T-helper 2 cell treated with Interferon-gamma antibody and Interleukin-4, amounts not matched to agents 100 ng/mL and 5 ng/mL, for 36 hours (primary cell): ENCODE results near the gene MRPL12. TPM values are rescaled to one million over a fixed set of nuclear protein-coding genes. Genes with fewer than 3 reads are reported as not detected.

Experiments used
- intact Hi-C: fragments of 100-400 bp; cut with micrococcal nuclease; formaldehyde crosslinking; loops from one replicate; pipeline ENCODE4 v1.15.1; 2023
- total RNA-seq: library from RNA; stranded (reverse); gene quantifications from 2 replicates; pipeline ENCODE4 v1.2.3, GENCODE V29; 2022

MRPL12 gene
- total RNA-seq, 1 donor from 2014 or later = 102 TPM

- intact Hi-C loops = loop anchor here (2.0 kb wide), 2 partner anchors 15 to 129 kb away; partner anchors contain the start of genes CCDC137, FAAP100 and OXLD1
These were observed 21.5 kb upstream of the MRPL12 start for GRCh38 chr17:81681672-81682071.

GRCh38 chr17:81682565-81683207, 20.5 kb upstream of the MRPL12 start:
- intact Hi-C loops = loop anchor here (2.0 kb wide), 2 partner anchors 16 to 130 kb away; partner anchors contain the start of genes CCDC137, FAAP100 and OXLD1

DNA sequence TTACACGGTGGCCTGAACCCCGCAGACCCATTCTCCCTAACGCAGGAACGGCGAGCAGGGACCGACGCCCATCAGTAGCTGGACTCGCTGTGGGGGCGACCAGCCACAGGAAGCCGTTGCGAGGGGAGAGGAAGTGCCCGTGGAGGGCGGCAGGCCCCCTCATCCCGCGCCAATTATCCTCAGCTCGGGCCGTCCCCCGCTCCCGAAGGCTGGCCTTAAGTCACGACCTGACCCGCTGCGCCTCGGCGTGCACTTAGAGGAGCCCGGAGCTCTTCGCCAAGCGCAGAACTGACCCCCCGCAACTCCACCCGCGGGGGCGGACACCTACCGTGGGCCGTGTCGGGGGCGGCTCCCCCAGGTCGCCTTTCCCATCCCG, 20.0 kb upstream of the MRPL12 start:
- intact Hi-C loops = loop anchor here (2.0 kb wide), 2 partner anchors 16 to 130 kb away; partner anchors contain the start of genes CCDC137, FAAP100 and OXLD1

DNA sequence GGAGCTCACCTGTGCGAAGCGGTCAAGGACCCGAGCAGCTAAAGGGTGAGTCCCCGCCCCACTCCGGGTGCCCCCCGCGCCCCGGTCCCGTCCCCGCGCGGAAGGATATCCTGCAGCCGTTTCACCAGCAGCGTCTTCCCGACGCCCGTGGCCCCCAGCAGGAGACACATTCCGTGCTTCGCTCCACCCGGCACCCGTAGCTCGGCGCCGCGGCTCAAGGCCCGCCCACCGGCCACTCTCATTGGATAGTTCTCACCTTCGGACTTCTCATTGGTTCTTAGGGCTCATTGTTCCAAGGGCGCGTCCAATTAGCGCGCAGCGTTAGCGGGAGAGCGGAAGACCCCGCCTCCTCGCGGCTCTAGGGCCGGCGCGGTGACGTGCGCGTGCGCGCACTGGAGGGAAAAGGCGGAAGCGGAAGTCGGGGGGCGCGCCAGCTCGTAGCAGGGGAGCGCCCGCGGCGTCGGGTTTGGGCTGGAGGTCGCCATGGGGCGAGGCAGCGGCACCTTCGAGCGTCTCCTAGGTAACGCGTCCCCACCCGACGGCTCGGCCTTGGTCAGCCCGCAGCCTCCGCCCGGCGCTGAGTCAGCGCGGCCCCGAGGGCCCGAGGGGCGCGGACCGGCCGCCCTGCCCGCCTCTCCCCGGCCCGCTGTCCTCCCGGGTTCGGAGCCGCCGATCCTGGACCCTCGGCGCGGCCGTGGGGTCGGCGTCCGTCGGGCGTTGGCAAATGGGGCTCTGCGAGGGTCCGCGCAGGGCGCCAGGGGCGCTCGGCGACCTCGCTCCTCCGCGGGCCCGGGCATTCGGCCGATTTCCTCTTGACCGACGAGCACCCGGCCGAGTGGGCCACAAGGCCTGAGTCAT, 19.4 kb upstream of the MRPL12 start, which contains the start of the genes ARL16 and HGS:
Gene ARL16 (minus strand): TSS at position 214 of the 858 bp plus-strand sequence. CDS start 44 bp downstream, at position 170.
Gene HGS (plus strand): TSS at position 428 of the 858 bp plus-strand sequence. CDS start 56 bp downstream, at position 484.
- intact Hi-C loops = loop anchor here (2.0 kb wide), 2 partner anchors 17 to 131 kb away; partner anchors contain the start of genes CCDC137, FAAP100 and OXLD1

DNA sequence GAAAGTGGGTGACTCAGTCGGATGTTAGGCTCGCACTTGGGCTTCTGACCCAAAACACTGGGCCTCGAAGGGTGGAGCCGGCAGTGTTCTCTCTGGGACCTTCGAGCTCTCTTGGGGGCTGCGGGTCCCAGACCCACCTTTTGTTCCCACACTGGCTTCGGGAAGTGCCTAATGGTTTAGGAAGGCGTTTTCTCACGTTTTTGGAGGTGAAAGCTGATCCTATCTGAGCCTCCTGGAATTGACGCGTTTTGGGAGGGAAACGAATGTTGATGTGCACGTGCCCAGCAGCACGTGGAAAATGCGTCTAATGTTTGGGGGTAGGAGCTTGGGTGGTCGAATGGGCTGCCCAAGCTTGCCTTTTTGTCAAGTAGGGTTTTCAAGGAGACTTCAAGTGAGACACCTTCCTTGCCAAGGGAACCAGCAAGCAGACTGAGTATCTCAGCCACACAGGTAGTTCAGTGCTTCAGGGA, 18.7 kb upstream of the MRPL12 start:
- intact Hi-C loops = no loop called here

GRCh38 chr17:81685108-81685507, 18.1 kb upstream of the MRPL12 start:
- intact Hi-C loops = no loop called here

- intact Hi-C loops = no loop called here
These were observed 16.6 kb upstream of the MRPL12 start for GRCh38 chr17:81686614-81687013.

DNA sequence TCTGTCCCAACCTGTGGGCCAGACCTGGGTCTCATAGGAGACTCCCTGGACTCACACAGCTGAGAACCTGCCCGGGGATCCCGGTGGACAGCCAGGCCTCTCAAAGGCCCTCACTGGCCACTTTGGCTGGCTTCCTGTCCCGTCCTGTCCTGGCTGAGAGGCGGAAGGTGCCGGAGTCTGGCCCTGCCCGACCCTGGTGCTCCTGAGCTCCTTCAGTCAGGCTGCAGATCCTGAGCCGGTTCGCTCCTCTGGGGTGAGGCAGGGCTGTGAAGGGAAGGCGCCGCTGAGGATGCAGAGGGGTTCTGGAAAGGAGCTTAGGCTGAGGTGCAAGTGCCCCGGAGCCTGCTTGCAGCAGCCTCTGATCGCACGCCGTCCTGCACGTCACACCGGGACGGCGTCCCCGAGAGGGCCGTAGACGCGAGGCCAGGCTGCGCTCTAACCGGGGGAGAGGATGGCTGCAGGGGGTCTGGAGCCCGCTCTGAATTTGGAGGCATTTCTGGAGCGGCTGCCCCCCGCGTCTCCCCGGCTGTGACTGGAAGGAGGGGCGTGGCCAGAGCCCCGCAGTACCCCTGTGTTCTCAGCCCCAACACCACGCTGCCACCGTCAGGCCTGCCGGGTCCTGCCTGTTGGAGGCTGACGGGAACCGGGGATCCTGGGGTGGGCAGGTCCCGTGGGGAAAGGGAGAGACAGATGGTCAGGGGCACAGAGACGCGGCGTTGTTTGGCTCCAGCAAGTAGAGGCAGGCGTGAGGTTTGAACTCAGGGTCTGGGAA, 15.2 kb upstream of the MRPL12 start:
- intact Hi-C loops = no loop called here

DNA sequence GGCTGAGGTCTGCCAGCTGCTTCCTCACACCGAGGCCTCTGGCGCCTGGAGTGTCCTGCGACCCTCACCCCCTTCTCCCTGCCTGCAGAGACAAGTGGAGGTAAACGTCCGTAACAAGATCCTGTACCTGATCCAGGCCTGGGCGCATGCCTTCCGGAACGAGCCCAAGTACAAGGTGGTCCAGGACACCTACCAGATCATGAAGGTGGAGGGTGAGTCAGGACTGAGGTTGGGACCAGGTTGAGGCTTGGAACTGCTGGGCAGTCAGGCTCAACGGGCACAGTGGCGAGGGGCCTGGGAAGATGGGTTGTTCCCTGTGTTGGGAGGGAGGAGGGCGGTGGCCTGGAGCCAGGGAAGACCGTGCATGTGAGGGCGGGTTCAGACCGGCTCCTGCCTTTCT, 14.6 kb upstream of the MRPL12 start:
- intact Hi-C loops = no loop called here

- intact Hi-C loops = no loop called here
These were observed 13.1 kb upstream of the MRPL12 start for GRCh38 chr17:81690066-81690465.

GRCh38 chr17:81690549-81690948, 12.6 kb upstream of the MRPL12 start:
- intact Hi-C loops = no loop called here

- intact Hi-C loops = no loop called here
These were observed 12.0 kb upstream of the MRPL12 start for GRCh38 chr17:81691196-81691595.

- intact Hi-C loops = no loop called here
These were observed 11.6 kb upstream of the MRPL12 start for GRCh38 chr17:81691608-81692007.

DNA sequence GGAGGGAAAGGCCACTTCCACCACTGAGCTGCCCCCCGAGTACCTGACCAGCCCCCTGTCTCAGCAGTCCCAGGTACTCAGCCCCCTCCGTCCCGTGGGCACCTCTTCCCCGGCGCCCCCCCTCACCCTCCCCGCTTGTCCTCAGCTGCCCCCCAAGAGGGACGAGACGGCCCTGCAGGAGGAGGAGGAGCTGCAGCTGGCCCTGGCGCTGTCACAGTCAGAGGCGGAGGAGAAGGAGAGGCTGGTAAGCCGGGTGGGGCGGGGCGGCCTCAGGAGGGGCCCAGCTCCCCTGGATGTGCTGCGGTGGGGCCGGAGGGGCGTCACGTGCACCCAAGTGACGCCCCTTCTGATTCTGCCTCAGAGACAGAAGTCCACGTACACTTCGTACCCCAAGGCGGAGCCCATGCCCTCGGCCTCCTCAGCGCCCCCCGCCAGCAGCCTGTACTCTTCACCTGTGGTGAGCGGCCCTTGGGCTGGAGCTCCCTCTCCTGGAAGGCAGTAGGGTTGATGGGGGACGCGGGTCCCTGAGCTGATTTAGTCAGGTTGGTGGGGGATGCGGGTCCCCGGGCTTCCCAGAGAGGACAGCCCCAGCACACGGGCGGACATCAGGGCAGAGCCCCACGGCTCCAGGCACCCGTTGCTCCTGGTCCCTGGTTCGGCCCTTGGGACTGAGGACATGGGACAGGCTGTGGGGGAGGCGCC, 9.5 kb upstream of the MRPL12 start:
- intact Hi-C loops = no loop called here

- intact Hi-C loops = no loop called here
These were observed 8.4 kb upstream of the MRPL12 start for GRCh38 chr17:81694810-81695209.

- intact Hi-C loops = no loop called here
These were observed 8.0 kb upstream of the MRPL12 start for GRCh38 chr17:81695211-81695610.

- intact Hi-C loops = no loop called here
These were observed 7.4 kb upstream of the MRPL12 start for GRCh38 chr17:81695801-81696200.

- intact Hi-C loops = no loop called here
These were observed 6.8 kb upstream of the MRPL12 start for GRCh38 chr17:81696218-81696941.

DNA sequence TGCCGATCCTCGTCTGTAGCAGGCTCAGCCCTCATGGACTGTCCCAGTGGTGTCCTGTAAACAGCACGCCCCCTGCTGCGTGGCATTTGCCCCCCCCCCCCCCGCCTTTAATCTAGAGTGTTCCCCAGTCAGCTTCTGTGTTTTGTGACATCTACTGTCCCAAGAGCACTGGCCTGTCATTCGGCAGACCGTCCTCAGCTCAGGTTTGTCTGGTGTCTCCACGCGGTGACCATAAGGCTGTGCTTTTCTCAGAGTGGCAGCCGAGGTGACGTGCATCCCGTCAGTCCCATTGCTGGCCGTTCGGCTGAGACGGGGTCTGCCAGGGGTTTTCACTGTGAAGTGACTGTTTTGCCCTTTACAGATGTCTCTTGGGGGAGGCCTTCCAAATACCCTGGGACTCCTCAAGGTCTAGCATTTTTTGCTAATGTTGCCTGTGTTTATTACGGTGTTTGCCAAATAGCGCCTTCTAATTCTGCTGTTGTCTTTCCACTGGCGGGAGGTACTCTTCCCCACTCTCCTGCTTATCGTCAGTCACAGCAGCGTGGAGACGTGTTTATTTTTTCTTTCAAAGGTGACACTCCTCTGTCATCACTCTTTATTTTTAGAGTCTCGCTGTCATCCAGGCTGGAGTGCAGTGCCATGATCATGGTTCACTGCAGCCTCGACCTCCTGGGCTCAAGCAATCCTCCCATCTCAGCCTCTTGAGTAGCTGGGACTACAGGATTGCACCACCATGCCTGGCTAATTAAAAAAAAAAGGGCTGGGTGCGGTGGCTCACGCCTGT, 5.7 kb upstream of the MRPL12 start:
- intact Hi-C loops = no loop called here
